Natural killer cell (primary cell): ENCODE data around the gene MCM7. TPM values are rescaled to one million over a fixed set of nuclear protein-coding genes. Genes with fewer than 3 reads are reported as not detected.
A peak's percentile ranks its signal among the peaks of the same experiment; 100 is the strongest.

ENCODE experiments used
- ATAC-seq, 3 donors: fragments of 150-1000 bp in 2 of 3; fragments of 200-7000 bp in 1 of 3; cut with Tn5 transposase; 1 replicate in 1 of 3; 2 replicates in 2 of 3; pipeline ENCODE4 v1.10.0; 2021; ENCODE audit warnings: mild to moderate bottlenecking in 2 of 3, moderate library complexity in 2 of 3
- DNase-seq, 2 donors: peaks; one replicate each; pipeline versions ENCODE4 v3.0.0 to v3.0.0-alpha.2; 2013 to 2021; ENCODE audit warnings: mixed read lengths in 1 of 2
- H3K27ac ChIP-seq: one replicate; pipeline ENCODE4 v1.5.1; 2013; ENCODE audit warnings: mild to moderate bottlenecking, low read length
- H3K27me3 ChIP-seq: one replicate; pipeline ENCODE4 v1.6.1; 2013; ENCODE audit warnings: low read length; ENCODE audit not compliant: control insufficient read depth, insufficient read depth
- H3K36me3 ChIP-seq: one replicate; pipeline ENCODE4 v1.6.1; 2013; ENCODE audit warnings: low read length; ENCODE audit not compliant: control insufficient read depth, insufficient read depth
- H3K4me1 ChIP-seq: one replicate; pipeline ENCODE4 v1.6.1; 2013; ENCODE audit warnings: low read length; ENCODE audit not compliant: control insufficient read depth, insufficient read depth
- H3K4me3 ChIP-seq: one replicate; pipeline ENCODE4 v1.5.1; 2013; ENCODE audit warnings: low read length
- H3K9me3 ChIP-seq: one replicate; pipeline ENCODE4 v1.6.1; 2013; ENCODE audit warnings: low read length; ENCODE audit not compliant: control insufficient read depth, insufficient read depth
- H3K27ac Mint-ChIP-seq, 2 donors: one replicate each; pipeline ENCODE4 v1.8.0; 2022; ENCODE audit warnings: mild to moderate bottlenecking in 2 of 2, mixed read lengths in 2 of 2, moderate library complexity in 1 of 2
- H3K27me3 Mint-ChIP-seq, 2 donors: one replicate each; pipeline ENCODE4 v1.8.0; 2022; ENCODE audit warnings: low read depth in 2 of 2, mixed read lengths in 2 of 2
- H3K36me3 Mint-ChIP-seq: one replicate; pipeline ENCODE4 v1.8.0; 2022; ENCODE audit warnings: mixed read lengths
- H3K4me1 Mint-ChIP-seq, 2 donors: one replicate each; pipeline ENCODE4 v1.8.0; 2022; ENCODE audit warnings: mixed read lengths in 2 of 2
- H3K4me3 Mint-ChIP-seq: one replicate; pipeline ENCODE4 v1.8.0; 2022; ENCODE audit warnings: mild to moderate bottlenecking, moderate library complexity, mixed read lengths
- H3K9me3 Mint-ChIP-seq, 2 donors: one replicate each; pipeline ENCODE4 v1.8.0; 2022; ENCODE audit warnings: mixed read lengths in 2 of 2
- CTCF ChIP-seq: fragments of 200-600 bp; IDR thresholded peaks from one replicate; pipeline ENCODE4 v1.8.0; 2022; ENCODE audit warnings: antibody characterized with exemption
- WGBS: methylation state at CpG from one replicate; pipeline ENCODE4 v1.1.7; 2013; ENCODE audit warnings: missing lambda C conversion rate; ENCODE audit not compliant: insufficient coverage; 5-methylcytosine and 5-hydroxymethylcytosine counted together
- intact Hi-C: fragments of 100-400 bp; cut with micrococcal nuclease; formaldehyde crosslinking; loops from one replicate; pipeline ENCODE4 v1.14.2; 2022
- total RNA-seq, 4 donors: library from RNA; stranded (reverse); fragments of 120-200 nt in 1 of 4; gene quantifications; one replicate each; pipeline versions ENCODE4 v1.2.3 to v1.2.4, GENCODE V29; 2013 to 2022

Gene MCM7
- total RNA-seq, 3 donors from 2014 or later (not counting 1 experiment from before 2014, with no cell fraction given) = 112 to 214 (median 137) TPM

GRCh38 chr7:100137851-100138760 lies 36.9 kb upstream of the MCM7 start:
- H3K9me3 Mint-ChIP-seq = no peaks in the 10 kb centered on the region
- no peak overlapping the region for H3K4me3 Mint-ChIP-seq
- 74% methylated on average over 12 of the region's 13 CpGs for WGBS
- Histone ChIP-seq H3K4me3 (no peak overlapping the region), H3K4me1 (no peaks in the 10 kb centered on the region), H3K27ac (no peak overlapping the region), H3K27me3 (no peaks in the 10 kb centered on the region), H3K36me3 (no peaks in the 10 kb centered on the region), H3K9me3 (no peaks in the 10 kb centered on the region)
- H3K4me1 Mint-ChIP-seq = no peaks in the 10 kb centered on the region
- DNase-seq = peak in 1 of 2 donors; percentile 33
- peaks cover 0 to 9% of the 10 kb centered on the region in 2 donors for H3K27me3 Mint-ChIP-seq
- intact Hi-C loops = no loop called here
- H3K36me3 Mint-ChIP-seq = no peaks in the 10 kb centered on the region
- ATAC-seq = no peak
- no peak overlapping the region for H3K27ac Mint-ChIP-seq
- no peak for TF ChIP-seq CTCF

GRCh38 chr7:100132697-100133151 lies 31.5 kb upstream of the MCM7 start:
- TF ChIP-seq CTCF = peak; percentile 79
- H3K9me3 ChIP-seq = no peaks in the 10 kb centered on the region
- no peak overlapping the region for H3K4me3 ChIP-seq
- H3K36me3 Mint-ChIP-seq = no peaks in the 10 kb centered on the region
- peaks cover 12% of the 10 kb centered on the region for H3K4me1 ChIP-seq
- no peak overlapping the region for H3K27ac ChIP-seq
- ATAC-seq (peak; percentile 81 to 84 (median 83)), DNase-seq (peak; percentile 44 to 84)
- no peaks in the 10 kb centered on the region for H3K36me3 ChIP-seq
- peaks cover 9 to 20% of the 10 kb centered on the region in 2 donors for H3K4me1 Mint-ChIP-seq
- H3K27me3 Mint-ChIP-seq = peaks cover 0 to 7% of the 10 kb centered on the region in 2 donors
- 29% methylated on average over 3 of the region's 3 CpGs for WGBS
- H3K27ac Mint-ChIP-seq = no peak overlapping the region
- no peak overlapping the region for H3K4me3 Mint-ChIP-seq
- intact Hi-C loops = loop anchor here (2.0 to 5.0 kb wide), 3 partner anchors 85 to 276 kb away; partner anchors contain the start of gene PVRIG
- no peaks in the 10 kb centered on the region for H3K27me3 ChIP-seq
- no peaks in the 10 kb centered on the region for H3K9me3 Mint-ChIP-seq

GRCh38 chr7:100132126-100132525 lies 30.9 kb upstream of the MCM7 start:
- Histone ChIP-seq H3K36me3 (no peaks in the 10 kb centered on the region), H3K27me3 (no peaks in the 10 kb centered on the region), H3K9me3 (no peaks in the 10 kb centered on the region), H3K4me1 (peaks cover 13% of the 10 kb centered on the region), H3K27ac (no peak overlapping the region), H3K4me3 (no peak overlapping the region)
- no peak for TF ChIP-seq CTCF
- Mint-ChIP-seq H3K36me3 (no peaks in the 10 kb centered on the region), H3K27ac (no peak overlapping the region), H3K9me3 (no peaks in the 10 kb centered on the region), H3K4me3 (no peak overlapping the region), H3K27me3 (peaks cover 0 to 7% of the 10 kb centered on the region in 2 donors), H3K4me1 (peaks cover 9 to 20% of the 10 kb centered on the region in 2 donors)
- no peak for ATAC-seq
- intact Hi-C loops = loop anchor here (2.0 to 5.0 kb wide), 3 partner anchors 85 to 277 kb away; partner anchors contain the start of gene PVRIG
- no peak for DNase-seq
- 56% methylated on average over 5 of the region's 7 CpGs for WGBS
